ENCODE measurements around the gene WSCD1.

WSCD1 gene

DNA sequence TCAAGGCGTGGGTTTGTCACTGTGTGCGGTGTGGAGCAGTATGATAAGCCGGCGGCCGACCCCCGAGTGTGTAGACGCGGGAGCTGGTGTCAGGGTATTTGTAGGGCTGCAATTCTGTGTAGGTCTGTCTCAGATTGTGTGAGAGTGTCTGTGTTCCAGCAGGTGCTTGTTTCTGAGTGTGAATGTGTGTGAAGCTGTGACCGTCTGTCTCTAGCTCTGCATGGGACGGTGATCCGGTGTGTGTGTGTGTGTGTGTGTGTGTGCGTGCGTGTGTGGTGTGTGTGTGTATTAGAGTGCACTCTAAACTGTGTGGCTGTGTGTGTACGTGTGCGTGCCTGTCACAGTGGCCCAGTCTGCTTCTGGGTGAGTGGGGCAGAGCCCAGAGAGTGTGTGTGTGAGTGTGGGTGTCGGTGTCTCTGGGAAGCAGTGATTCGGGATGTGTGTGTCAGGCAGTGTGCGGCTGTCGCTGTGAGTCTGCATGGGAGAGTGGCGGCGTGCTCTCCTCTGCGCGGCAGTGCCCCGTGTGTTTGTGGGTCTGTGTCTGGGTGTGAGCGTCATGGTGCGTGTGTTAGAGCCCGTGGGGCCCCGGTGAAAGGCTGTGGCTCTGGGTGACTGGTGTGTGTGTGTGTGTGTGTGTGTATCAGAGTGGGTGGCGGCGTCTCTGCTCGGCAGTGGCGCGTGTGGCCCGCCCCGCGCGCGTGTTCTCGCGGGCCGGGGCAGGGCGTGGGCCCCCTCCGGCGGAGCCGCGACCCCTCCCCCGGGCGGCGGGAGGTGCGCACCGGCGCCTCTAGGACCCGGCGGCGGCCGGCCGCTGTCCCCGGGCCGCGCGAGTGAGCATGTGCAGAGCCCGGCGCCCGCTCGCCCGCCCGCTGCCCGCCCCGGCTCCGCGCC is at the start of gene WSCD1:
Gene WSCD1, plus strand, starts transcription at position 841 of the 891 bp plus-strand sequence. CDS start 10,280 bp downstream, outside the sequence.
- peak; percentile 20 for DNase-seq

DNA sequence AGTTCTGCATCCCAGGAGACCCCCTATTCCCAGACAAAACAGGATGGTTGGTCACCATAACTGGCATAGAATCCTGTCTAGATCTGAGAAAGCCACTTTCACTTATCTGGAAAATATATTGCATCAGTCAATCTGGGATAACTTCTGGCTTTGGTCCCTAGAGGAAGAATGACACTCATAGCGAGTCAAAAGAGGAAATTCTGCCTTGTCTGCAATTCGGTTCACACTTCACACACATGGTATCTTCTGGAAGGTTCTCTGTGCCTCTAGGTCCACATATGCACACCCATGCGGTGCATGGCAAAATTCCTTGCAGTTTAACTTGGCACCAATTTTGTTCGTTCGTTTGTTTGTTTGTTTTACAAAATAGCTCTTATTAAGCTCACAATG is 49.2 kb upstream of the WSCD1 start:
- DNase-seq = no peak

DNA sequence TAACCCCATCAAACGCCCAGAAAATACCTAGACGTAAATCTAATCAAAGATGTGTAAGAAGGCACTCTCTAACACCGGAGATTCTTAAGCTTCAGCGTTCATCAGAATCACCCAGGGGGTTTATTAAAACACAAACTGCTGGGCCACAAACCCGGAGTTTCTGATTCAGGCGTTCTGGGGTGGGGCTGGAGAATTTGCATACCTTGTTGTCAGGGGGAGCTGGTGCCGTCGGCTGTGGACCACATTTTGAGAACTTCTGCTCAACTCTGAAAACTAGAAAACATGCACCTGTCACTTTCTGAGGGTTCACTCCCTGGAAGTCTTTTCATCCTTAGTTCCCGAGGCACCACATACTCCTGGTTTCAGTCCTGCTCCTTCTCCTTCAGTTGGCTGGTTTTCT is 48.6 kb upstream of the WSCD1 start:
- DNase-seq = no peak

DNA sequence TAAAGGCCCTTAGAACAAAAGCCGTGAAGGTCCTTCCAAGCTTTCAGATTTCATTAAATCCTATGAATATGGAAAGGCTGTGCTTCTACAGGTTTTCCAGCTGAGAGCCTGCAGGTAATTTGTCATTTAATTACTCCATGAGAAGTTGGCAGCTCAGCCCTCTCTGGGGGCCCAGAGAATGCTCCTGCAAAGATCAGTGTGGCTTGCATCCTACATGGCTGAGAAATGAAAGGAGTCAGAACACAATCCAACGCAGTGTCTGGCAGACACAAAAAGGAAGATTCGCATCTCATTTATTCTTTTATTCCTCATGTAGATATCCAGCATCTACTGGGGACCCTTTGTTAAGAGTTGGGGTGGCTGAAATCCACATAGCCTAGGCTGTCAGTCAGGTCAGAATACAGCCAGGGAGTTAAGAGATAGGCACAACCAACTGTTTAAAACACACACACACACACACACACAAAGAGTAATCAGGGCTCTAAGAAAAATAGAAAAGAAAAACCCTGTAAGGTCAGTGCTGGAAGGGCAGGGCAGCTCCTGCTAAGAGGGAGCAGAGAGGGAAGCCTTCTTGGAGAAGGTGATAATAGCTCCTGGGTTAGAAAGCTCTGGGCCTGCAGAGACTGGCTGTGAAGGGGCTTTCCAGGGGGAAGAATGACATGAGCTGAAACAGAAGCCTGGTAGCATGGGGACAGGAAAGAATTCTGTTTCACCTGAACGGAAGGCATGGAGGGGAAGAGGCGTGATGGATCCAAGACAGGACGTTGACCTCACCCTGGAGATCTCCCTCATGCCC is 46.9 kb upstream of the WSCD1 start:
- no peak for DNase-seq

DNA sequence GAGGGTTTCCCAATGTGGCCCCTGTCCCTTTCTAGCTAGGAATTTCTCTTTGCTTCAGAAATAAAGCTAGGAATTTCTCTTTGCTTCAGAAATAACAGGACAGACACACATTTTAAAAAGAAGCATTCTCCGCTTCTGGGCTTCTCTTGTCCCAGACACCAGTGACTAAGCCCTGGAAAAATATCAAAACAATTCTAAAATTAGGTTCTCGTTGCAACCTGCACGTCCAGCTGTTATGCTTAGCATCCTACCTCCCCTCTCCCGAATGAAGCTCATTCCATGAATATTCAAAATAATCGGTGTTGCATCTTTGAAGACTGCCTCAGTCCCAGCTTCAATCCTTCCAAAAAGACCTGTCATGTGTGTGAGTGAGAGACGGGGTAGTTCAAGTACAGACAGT is 45.6 kb upstream of the WSCD1 start:
- DNase-seq = no peak

DNA sequence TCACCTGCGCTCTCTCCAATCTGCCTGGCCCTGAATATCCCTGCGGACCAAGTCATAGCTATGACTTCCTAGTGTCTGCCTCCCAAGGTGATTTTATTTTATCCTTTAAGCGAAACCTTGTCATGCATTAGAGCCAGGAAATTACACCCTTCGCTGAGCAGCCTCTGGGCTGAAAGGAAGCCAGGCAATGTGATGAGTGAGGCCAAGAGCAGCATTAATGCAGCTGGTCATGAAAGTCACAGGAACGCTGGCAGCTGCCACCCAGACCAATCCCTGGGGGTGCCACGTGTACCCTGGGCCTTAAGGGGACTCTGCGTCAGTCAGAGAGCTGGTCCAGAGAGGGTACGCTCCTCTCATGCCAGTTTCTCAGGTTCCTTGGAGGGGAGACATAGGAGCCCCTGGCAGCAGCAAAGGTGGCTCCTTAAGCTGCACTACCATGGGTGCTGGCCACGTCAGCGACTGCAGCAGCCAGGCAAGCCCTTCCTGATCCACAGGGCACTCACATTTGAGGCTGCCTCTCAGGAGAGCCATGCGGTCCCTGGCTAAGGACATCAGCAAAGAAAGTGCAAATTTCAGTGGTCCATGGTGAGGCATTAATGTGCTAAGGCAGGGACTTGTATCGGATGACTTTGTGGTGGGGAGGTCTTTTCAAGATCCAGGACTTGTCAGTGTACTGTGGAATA is 42.7 kb upstream of the WSCD1 start:
- DNase-seq = no peak

DNA sequence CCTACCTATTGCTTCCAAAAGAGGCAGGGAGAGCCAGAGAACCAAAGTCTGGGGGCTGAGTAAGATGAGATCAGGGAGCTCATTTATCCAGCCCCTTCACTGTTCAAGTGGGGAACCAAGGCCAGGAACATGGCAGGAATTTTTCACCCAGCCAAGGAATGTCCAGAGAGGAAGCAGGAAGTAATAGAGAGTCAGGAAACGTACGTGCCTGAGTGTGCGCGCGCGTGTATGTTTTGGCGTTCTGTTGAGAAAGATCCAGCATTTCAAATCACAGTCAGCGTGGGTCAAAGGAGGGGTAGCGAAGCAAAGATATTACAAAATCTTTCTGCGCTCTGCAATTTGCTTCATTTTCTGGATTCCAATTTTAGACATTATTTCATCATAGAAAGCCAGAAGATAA is 41.9 kb upstream of the WSCD1 start:
- DNase-seq = no peak

DNA sequence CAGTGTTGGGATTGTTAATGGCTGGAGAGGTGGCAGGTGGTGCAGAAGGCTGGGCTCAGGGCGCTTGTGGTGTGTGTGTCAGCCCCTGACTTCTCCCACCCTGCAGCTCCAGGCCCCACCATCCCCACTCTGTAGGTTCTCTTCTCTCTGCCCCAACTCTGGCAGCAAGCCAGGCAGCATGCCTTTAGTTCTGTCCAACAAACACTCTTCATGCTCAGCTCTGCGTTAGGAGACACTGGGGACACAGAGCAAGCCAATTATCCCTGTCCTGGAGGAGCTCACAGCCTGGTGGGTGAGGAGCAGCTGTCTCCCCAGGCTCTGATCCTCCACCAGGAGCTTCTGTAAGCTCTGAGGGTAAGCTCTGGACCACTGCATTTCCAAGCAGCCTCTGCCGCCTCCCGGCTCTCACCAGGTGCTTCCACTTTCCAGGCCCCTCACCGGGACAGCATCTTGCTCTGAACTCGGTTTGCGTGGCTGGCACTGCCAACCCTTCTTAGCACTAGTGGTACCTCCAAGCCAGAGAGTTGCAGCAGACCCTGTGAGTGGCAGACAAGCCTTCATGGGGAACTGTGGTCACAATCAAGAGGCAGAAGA is 34.3 kb upstream of the WSCD1 start:
- no peak for DNase-seq

DNA sequence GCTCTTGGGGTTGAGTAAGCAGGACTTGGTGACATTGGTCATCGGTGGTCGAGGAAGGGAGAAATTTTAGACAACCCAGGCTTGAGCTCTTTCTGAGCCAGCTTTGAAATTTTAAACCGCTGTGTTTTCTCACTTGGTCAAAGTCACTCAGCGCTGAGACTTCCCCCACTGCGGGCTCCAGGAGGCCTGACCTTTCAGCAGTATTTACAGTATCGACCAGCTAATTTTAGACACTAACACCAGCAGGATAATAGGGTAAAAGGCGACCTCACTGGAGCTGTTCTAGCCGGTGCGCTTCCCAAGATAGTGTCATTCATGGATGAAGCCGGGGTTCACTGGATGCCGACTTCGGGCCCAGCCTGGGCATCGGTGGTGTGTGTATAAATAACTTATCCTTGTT is 29.7 kb upstream of the WSCD1 start:
- DNase-seq = no peak

DNA sequence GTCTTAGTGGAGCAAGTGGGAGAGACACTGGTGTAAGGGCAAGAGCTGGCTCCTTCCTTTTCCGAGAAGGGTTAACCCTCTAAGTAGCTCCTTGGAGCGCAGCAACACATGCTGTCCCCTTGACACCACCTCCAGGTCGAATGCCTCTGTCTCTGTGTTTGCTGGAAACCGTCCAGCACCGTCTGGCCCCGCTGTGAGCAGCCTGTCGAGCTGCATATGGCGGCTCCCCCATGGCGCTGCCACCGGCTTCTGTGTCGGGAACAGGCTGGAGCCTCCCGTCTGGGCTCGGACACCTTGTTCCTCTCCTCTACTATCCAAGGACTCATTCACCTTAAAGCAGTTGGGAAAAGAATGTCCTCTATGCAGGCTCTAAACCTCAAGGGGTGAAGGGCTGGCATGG is 28.9 kb upstream of the WSCD1 start:
- no peak for DNase-seq

DNA sequence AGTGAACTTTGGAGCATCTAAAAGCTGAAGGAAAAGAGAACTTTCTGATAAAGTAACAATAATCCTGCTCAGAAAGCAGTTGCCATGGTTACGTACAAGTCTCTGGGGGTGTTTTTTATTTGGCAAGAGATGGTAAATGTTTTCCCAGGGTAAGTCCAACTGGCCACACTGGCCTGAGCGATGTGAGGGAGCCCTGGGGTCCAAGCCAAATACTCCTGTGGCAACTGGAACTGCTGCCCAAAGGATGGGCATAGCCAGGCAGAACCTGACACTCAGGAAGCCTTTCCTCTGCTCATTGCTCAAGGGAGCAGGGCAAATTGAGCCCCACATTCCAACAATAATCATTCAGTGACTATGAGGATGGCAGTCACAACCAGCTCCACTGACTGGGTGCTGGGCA is 26.8 kb upstream of the WSCD1 start:
- no peak for DNase-seq

DNA sequence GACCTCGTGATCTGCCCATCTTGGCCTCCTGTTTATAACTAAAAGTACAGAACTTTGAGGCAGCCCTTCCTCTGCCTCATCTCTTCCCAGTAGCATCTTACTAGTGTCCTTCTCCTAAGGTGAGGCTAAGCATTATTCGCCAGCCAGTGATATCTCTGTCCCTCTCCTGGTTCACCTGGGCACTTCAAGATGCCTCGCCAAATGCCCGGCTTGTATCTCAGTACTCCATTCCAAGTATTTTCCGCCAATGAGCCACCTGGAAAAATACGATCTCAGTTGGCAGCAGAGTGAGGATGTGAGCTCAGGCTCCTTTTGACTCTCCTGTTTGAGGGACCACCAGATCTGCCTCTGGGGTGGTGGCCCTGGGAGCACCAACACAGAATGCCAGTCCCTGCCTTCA is 25.9 kb upstream of the WSCD1 start:
- no peak for DNase-seq

DNA sequence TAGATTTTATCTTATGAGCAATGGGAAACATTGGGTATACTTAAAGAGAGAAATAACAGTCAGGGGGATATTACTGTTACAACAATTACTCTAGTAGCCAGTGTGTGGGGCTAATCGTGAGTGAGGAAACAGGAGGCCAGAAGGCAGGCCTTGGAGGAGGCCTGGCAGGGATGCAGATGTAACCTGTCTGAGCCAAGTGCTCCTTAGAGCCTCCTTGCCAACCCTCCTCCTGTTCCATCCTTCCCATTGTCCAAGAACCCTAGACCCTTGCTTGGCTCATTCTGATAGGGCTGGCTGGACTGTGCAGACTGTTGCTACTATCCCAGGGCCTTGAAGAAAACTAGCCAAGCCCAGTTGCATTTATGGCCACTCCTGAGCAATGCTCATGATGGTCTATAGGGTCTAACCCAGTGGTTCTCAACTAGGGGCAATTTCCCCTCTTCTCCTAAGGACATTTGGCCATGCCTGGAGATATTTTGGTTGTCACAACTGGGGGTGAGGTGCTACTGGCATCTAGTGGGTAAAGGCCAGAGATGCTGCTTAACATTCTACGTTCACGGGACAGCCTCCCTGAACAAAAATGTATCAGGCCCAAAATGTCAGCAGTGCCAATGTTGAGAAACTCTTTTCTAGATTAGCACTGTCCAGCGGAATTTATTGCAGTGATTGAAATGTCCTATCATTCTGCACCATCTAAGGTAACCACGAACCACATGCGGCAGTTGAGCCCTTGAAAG is 24.4 kb upstream of the WSCD1 start:
- DNase-seq = no peak

DNA sequence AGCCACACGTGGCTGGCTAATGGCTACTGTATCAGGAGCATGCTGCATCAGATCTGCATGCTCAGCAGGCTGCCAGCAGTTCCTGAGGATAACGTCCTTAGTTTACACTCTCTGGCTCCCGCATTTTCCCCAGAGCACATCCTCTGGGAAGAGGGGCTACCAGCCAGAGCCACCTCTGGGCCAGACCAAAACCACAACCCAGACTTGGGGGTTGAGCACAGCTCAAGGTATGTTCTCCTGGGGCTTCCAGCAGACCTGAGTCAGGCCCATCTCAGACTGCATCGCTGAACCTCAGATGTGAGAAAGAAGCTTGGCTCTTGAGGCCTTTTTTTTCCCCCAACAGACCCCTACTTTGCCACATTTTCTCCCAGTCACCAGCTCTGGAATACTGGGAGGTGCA is 23.7 kb upstream of the WSCD1 start:
- DNase-seq = no peak

DNA sequence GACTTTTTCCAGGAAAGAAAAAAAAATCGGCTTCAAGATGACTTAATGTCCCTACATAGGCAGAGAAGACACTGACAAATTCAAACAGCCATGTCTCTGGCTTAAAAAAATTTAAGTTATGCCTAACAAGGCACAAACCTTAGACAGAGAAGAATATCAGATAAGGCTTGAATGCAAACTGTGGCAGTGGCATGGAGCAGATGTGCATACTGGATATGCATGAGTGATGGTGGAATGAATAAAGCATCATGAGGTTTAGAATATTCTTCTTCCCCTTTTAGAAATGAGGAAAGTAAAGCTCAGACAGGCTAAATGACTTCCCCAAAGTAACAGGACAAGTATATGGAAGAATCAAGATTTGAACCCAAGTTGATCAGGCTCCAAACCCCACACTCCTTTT is 23.2 kb upstream of the WSCD1 start:
- no peak for DNase-seq

DNA sequence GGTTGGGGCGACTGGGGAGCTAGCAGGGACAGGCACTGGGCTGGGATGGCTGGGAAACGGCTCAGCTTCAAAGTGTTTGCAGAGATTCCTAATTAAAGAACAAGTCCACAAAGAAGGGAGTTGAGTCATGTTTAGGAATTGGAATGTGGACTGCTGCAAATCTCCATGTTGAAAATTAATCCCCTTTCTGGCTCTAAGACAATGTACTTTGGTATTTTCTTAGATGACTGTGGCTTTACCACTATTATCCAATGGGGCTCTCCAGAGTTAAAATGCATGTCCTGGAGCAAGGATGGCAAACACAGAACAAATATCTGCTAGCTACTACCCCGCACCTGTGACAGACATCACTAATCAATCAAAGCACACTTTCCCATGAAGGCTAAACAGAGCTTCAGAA is 22.2 kb upstream of the WSCD1 start:
- no peak for DNase-seq

DNA sequence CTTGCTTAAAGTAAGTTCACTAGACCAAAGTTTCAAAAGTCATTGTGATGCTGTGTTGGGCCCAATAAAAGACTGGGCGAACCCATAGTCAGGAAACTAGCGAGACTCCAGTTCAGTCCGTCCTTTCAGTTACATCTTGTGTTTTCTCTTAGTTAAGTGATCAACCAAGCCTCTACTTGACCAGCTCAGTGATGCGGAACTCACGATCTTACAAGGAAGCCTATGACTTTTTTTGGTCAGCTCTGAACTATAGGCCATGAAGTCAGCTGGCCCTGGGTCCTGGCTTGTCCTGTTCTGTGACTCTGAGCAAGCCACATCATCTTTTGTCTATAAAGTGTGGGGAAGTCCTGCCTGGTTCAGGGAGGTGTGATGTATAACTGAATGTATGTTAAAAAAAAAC is 21.7 kb upstream of the WSCD1 start:
- DNase-seq = no peak

DNA sequence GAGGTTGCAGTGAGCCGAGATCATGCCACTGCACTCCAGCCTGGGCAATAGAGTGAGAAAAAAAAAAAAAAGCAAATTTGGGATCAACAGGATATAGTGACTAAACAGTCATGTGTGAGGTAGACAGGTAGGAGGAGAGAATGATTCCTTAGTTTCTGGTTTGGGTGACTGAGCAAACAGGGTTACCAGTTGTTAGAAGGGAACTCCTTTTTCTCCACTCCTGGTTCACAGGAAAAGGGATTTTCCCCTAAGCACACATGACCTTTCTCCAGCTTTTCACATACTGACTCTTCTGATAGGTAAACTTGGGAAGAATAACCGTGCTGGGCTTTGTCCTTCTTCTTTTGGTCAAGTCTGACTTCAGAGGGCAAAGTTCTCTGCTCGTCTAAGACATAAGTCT is 17.3 kb upstream of the WSCD1 start:
- DNase-seq = no peak

DNA sequence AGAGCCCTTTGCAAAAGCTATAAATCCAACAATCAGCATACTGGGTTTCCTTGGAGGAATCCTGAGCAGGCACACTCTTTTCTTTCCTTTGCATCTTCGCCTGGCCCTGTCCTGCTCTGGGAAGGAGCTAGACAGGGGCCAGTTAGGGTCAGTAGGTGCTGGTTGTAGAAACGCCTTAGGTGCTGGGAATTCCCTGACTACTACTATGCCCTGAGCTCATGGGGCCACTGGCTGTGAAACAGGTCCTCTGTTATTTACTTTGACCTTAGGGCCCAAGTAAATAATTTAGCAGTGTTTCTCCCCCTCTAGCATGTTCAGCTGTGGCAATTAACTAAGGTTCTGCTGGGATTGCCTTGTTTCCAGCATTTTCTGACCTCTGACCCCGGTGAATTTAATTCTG is 15.8 kb upstream of the WSCD1 start:
- DNase-seq = no peak

DNA sequence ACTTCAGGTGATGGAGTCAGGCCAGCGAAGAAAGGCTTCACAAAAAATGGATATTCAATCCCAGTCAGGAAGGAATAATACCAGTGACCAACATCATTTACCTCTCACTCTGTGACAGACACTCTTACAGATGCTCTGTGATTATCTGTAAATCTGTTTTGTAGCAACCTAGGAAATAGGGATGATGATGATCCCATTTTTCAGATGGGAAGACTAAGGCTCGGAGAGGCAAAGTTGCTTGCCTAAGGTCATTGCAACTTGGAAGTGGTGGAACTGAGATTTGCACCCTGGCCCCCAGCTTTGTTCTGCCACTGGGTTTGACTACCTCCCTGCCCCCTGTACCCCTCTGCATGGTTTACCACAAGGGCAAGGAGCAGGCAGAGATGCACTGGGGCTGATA is 14.1 kb upstream of the WSCD1 start:
- DNase-seq = no peak

DNA sequence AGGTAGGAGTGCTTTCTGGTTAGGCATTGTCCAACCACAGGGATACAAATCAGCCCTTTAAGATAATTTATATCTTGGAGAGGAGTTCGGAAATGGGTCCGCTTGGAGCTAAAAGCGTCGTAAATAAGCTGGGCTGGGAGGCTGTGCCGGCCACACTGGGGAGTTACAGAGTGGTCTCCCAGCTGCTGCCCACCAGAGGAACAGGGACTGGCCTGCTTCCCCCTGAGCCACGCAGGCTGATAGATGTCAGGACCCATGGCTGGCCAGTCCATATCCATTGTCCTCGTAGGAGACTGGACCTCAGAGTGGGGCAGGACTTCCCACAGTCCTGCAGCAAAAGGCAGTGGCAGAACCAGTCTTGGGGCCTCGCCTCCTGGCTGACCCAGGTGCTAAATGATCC is 12.6 kb upstream of the WSCD1 start:
- no peak for DNase-seq

DNA sequence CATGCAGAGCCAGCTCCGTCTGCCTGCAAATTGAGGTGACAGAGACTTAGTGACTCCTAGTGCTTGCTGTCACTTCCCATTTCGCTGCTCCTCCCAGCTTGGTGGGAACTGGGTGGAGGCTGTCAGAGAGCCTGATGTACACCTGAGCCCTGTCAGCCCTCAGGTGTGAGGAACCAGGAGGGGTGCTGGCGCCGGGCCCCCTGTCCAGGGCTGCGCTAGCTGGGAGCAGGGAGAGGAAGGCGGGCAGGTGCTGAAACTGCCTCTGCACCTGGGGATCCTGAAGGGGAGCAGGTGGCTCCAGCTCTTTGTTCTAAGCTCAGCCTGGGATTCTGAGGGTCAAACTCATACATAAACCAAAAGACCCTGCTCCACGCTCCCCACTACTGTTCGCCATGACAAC is 10.8 kb upstream of the WSCD1 start:
- DNase-seq = no peak

DNA sequence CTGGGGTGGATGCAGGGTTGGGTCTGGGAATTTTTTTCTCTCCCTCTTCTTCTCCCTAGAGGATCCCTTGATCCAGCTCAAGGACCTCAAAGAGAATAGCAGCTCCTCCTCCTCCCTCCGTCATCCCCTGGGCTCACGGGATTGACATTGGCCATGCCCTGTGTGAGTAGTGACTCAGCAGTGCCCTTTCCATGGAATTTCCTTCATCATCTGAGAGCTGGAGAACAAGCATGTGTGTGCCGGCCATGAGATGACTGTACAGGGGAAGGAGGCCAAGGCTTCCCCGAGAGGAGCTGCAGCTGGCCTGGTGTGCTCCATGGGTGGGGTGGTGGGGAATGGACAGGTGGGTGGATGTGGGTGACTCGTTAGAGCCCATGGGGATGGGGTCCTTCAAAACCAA is 8.9 kb upstream of the WSCD1 start:
- DNase-seq = no peak

Measured in activated naive CD4-positive, alpha-beta T cell treated with anti-CD3 and anti-CD28 coated beads, Interleukin-2, amount 50 U/mL, for 16 hours (primary cell).